Kidney tubule cell (primary cell): ENCODE measurements around the gene COG1.
A peak's percentile ranks its signal among the peaks of the same experiment; 100 is the strongest.
"Not testable (repeated sequence)": the region's sequence is repeated elsewhere in the genome, so short reads cannot be mapped to it uniquely, and the experiment has no call there.

Experiments
- DNase-seq: peaks from one replicate; pipeline ENCODE4 v3.0.0-alpha.2; 2018; ENCODE audit warnings: low spot score

Gene COG1

GRCh38 chr17:73192894-73193701 lies at the start of gene COG1:
TSS of gene COG1 (plus strand) at chr17:73193055. CDS start at chr17:73193070, 15 bp downstream.
- peak; percentile 85 for DNase-seq

GRCh38 chr17:73144209-73144608 lies 48.6 kb upstream of the COG1 start:
- not testable (repeated sequence) for DNase-seq

GRCh38 chr17:73145641-73146040 lies 47.2 kb upstream of the COG1 start:
- DNase-seq = no peak

- DNase-seq = not testable (repeated sequence)
These were observed 45.1 kb upstream of the COG1 start for GRCh38 chr17:73147791-73148190.

GRCh38 chr17:73148540-73149334 lies 44.1 kb upstream of the COG1 start:
- DNase-seq = no peak

GRCh38 chr17:73150622-73151300 lies 42.1 kb upstream of the COG1 start:
- not testable (repeated sequence) for DNase-seq

GRCh38 chr17:73151916-73152632 lies 40.8 kb upstream of the COG1 start:
- DNase-seq = peak; percentile 40

GRCh38 chr17:73155410-73156165 lies 37.3 kb upstream of the COG1 start:
- no peak for DNase-seq

- peak; percentile 81 for DNase-seq
These were observed 36.6 kb upstream of the COG1 start for GRCh38 chr17:73156166-73156840.

GRCh38 chr17:73156887-73157520 lies 35.9 kb upstream of the COG1 start:
- DNase-seq = no peak

- DNase-seq = no peak
These were observed 35.3 kb upstream of the COG1 start for GRCh38 chr17:73157521-73157890.

GRCh38 chr17:73158133-73158532 lies 34.7 kb upstream of the COG1 start:
- no peak for DNase-seq

GRCh38 chr17:73160980-73161630 lies 31.8 kb upstream of the COG1 start:
- DNase-seq = no peak

- DNase-seq = no peak
These were observed 29.8 kb upstream of the COG1 start for GRCh38 chr17:73163043-73163442.

- no peak for DNase-seq
These were observed 27.0 kb upstream of the COG1 start for GRCh38 chr17:73165616-73166404.

GRCh38 chr17:73166731-73167581 lies 25.9 kb upstream of the COG1 start:
- peak; percentile 17 for DNase-seq

- no peak for DNase-seq
These were observed 24.2 kb upstream of the COG1 start for GRCh38 chr17:73168667-73169066.

- DNase-seq = no peak
These were observed 22.5 kb upstream of the COG1 start for GRCh38 chr17:73170324-73170723.
